Measurements from ENCODE around the gene ANGPTL8. TPM values are rescaled to one million over a fixed set of nuclear protein-coding genes. Genes with fewer than 3 reads are reported as not detected.

Gene ANGPTL8
- total RNA-seq, 1 donor from 2014 or later = not detected

DNA sequence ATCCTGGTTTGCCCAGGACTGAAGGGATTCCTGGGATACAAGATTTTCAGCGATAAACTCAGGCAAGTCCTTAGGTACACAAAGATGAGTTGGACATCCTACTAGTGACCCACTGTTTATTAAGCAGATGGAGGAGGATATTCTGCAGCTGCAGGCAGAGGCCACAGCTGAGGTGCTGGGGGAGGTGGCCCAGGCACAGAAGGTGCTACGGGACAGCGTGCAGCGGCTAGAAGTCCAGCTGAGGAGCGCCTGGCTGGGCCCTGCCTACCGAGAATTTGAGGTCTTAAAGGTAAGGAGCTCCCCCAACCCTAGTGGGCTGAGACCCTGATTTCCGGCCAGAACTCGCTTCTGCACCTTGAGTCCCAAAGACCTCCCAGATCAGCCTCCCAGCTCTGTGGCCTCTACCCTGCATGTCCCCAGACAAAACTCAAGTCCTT, 607 bp downstream of the ANGPTL8 start:
- intact Hi-C loops (cut with DNase I) = no loop called here

GRCh38 chr19:11242025-11242424, 2.6 kb downstream of the ANGPTL8 start:
- TF ChIP-seq CTCF (IDR thresholded peaks at IDR 0.05) = no peak
- Histone ChIP-seq H3K27me3 (no peaks in the 10 kb centered on the region), H3K4me3 (no peak overlapping the region), H3K9me3 (no peaks in the 10 kb centered on the region), H3K36me3 (peaks cover 11 to 38% of the 10 kb centered on the region in 2 donors), H3K27ac (no peak overlapping the region), H3K4me1 (peaks cover 0 to 4% of the 10 kb centered on the region in 2 donors)
- intact Hi-C loops (cut with DNase I) = no loop called here
- no peak for DNase-seq (ENCODE audit: low spot score in 2 of 2)

More for the DNA sequence above, 607 bp downstream of the ANGPTL8 start:
- no peak overlapping the region for H3K4me3 ChIP-seq
- H3K36me3 ChIP-seq = peaks cover 16 to 53% of the 10 kb centered on the region in 2 donors
- H3K27ac ChIP-seq = no peak overlapping the region
- no peak for DNase-seq (ENCODE audit: low spot score in 2 of 2)
- H3K9me3 ChIP-seq = no peaks in the 10 kb centered on the region
- no peak for TF ChIP-seq CTCF (IDR thresholded peaks at IDR 0.05)
- peaks cover 0 to 4% of the 10 kb centered on the region in 2 donors for H3K4me1 ChIP-seq
- H3K27me3 ChIP-seq = no peaks in the 10 kb centered on the region

DNA sequence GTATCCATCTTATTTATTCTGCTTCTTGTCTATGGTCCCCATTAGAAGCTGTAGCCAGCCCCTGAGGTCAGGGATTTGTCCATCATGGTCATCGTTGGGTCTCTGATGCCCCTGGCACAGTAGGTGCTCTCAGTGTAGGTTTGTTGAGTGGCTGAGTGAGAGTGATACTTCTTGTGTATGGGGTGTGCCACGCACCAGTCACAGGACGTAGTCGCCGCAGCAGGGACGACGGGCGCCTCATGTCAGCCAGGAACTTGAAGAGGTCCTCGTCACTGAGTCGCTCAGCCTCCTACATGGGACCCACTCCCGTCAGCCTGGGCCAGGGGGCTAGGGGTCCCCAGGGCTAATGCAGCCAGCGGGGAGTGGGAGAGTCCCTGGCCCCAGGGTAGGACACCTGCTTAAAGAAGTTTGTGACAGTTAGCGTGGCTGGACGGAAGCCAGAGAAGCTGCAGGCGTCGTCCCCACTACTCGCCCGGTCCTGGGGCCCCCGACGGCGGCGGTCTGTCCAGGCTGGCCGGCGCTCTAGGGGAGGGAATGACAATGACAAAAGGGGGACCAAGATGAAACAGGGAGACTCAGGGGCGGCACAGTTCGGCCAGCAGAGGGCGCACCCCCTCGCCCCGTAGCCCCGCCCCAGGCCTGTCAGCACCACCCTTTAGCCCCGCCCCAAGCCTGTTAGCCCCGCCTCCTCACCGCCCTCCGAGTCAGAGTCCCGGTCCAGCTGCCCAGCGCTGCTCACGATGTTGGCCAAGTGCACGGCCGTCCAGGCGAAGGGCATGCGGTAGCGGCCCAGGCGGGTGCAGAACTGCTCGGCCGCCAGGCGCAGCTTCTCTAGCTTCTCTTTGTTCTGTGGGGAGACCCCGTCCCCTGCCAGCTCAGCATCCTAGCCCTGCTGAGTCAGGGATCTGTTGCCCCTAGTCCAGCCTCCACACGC, 3.7 kb downstream of the ANGPTL8 start:
- intact Hi-C loops (cut with DNase I) = loop anchor here (1.0 kb wide), 1 partner anchor 203 kb away; no protein-coding TSS in a partner anchor
- peak; percentile 50 to 80 (median 76) for TF ChIP-seq CTCF (IDR thresholded peaks at IDR 0.05)
- Histone ChIP-seq H3K4me1 (peaks cover 0 to 8% of the 10 kb centered on the region in 2 donors), H3K27me3 (no peaks in the 10 kb centered on the region), H3K36me3 (peaks cover 11 to 36% of the 10 kb centered on the region in 2 donors), H3K4me3 (no peak overlapping the region), H3K9me3 (no peaks in the 10 kb centered on the region), H3K27ac (peak overlapping the region in 1 of 2 donors; percentile 9)
- DNase-seq (ENCODE audit: low spot score in 2 of 2) = peak; percentile 70 to 94

- intact Hi-C loops (cut with DNase I) = loop anchor here (1.0 kb wide), 1 partner anchor 203 kb away; no protein-coding TSS in a partner anchor
These were observed 4.4 kb downstream of the ANGPTL8 start for GRCh38 chr19:11243798-11244169.

More at GRCh38 chr19:11243798-11244169, 4.4 kb downstream of the ANGPTL8 start:
- Histone ChIP-seq H3K36me3 (peaks cover 11 to 32% of the 10 kb centered on the region in 2 donors), H3K4me3 (no peak overlapping the region), H3K27ac (peak overlapping the region in 1 of 2 donors; percentile 9), H3K27me3 (no peaks in the 10 kb centered on the region), H3K9me3 (no peaks in the 10 kb centered on the region), H3K4me1 (peaks cover 0 to 8% of the 10 kb centered on the region in 2 donors)
- no peak for DNase-seq (ENCODE audit: low spot score in 2 of 2)
- TF ChIP-seq CTCF (IDR thresholded peaks at IDR 0.05) = no peak

Measured in ascending aorta (tissue), 2 donors.